HG03159 (cell line): ENCODE data around the gene RCAN1.
A peak's percentile ranks its signal among the peaks of the same experiment; 100 is the strongest.
"Not testable (repeated sequence)": the region's sequence is repeated elsewhere in the genome, so short reads cannot be mapped to it uniquely, and the experiment has no call there.

Source experiments
- ATAC-seq: cut with Tn5 transposase; IDR thresholded peaks from one replicate; pipeline ENCODE4 v1.9.1; 2021; ENCODE audit warnings: mild to moderate bottlenecking, moderate library complexity; ENCODE audit not compliant: unreplicated experiment

Gene RCAN1

DNA sequence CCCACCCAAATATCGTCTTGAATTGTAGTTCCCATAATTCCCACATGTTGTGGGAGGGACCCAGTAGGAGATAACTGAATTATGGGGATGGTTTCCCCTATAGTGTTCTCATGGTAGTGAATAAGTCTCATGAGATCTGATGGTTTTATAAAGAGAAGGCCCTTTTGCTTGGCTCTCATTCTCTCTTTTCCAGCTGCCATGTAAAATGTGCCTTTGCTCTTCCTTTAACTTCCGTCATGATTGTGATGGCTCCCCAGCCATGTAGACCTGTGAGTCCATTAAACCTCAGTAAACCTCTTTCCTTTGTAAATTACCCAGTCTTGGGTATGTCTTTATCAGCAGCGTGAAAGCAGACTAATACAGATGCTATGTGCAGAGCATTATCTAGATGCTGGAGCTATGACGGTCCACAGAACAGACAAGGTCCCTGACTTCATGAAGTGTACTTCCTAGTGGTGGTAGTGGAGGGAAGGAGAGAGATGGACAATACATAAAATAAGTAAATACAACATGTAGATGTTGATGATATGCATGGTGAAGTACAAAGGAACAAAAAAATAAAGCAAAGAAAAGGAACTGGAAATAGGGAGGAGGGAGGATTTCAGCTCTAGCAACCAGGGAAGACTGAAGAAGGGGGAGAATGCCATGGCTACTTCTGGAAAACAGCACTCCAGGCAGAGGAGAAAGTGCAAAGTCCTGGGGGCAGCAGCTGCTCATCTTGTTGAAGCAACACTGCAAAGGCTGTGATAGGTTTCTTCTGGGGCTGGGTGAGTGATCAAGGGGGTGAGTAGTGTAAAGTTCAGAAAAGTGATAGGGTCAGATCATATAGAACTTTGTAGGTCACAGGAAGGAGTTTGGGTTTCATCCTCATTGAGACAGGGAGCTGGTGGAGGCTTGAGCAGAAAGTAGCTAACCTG, 6.8 kb upstream of the RCAN1 start:
- no peak for ATAC-seq

DNA sequence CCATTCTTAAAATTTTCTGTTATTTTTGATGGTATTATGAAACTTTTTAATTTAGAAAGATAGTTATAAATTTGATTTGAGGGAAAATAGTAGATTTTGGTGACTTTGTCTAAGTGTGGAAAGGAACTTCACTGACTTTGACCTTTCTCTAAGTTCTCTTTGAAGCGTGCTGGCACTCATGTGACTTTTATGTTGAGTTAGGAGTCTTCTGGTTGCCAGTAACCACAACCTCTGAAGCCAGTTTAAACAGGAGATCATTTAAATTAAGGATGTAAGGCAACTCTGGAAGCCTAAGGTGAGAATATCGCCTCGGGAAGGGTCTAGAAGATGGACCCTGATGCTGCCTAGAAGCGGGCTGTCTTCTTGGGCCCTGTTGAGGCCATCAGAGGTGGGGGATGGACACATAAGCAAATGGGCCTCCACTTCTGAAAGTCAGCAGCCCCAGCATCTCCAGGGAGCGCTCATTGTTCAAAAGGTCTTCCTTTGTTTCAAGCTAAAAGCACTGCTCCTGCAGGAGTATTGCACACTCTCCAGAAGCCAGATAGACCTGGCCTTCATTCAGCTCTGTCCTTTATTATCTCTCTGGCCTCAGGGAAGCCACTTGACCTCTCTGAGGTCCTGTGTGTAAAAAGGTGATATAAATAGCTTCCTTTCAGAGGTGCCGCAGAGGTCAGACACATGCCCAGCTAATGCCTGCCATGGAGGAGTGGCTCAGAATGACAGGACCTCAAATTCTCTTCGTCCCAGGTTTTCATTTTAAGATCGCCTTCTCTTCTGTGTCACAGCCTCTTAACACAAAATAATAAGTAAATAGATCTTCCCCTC, 5.1 kb upstream of the RCAN1 start:
- no peak for ATAC-seq

- ATAC-seq, result no peak
Observed at GRCh38 chr21:34618941-34619340, 4.0 kb upstream of the RCAN1 start.

- ATAC-seq, result no peak
Observed at GRCh38 chr21:34617753-34618339, 2.9 kb upstream of the RCAN1 start.

DNA sequence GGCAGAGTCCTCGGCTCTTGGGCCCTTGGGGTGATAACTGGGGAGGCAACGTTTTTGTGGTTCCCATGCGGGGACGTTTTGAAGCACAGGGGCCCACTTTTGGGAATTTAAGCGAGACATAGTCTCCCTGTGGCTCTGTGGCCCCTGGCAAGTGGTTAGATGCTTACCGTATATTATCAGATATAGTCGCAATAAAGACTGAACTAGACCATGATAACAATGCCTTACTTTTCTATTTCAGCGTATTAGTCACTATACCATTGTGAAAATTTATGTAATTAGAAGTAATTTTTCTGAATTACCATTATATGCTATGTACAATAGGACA, 538 bp upstream of the RCAN1 start:
- ATAC-seq, result no peak

- ATAC-seq, result no peak
Observed at GRCh38 chr21:34613679-34614627, 960 bp downstream of the RCAN1 start.

- no peak for ATAC-seq
Observed at GRCh38 chr21:34612557-34612956, 2.4 kb downstream of the RCAN1 start.

GRCh38 chr21:34612056-34612455, 2.9 kb downstream of the RCAN1 start:
- no peak for ATAC-seq

GRCh38 chr21:34611528-34611927, 3.4 kb downstream of the RCAN1 start:
- no peak for ATAC-seq

- no peak for ATAC-seq
Observed at GRCh38 chr21:34609933-34610549, 4.9 kb downstream of the RCAN1 start.

GRCh38 chr21:34609244-34609932, 5.5 kb downstream of the RCAN1 start:
- ATAC-seq, result no peak

GRCh38 chr21:34607376-34607775, 7.5 kb downstream of the RCAN1 start:
- ATAC-seq, result not testable (repeated sequence)

DNA sequence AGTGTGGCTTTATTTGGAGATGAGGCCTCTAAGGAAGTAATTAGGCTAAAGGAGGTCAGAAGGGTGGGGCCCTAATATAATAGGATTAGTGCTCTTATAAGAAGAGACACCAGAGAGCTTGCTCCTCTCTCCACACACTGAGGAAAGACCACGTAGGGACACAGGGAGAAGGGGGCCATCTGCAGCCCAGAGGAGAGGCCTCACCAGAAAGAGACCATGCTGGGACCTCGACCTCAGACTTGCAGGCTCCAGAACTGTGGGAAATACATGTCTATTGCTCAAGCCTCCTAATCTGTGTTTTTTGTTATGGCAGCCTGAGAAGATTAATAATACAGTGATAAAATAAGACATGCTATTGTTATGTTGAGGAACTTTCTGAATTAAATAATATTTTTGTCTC, 8.3 kb downstream of the RCAN1 start:
- ATAC-seq, result no peak

- no peak for ATAC-seq
Observed at GRCh38 chr21:34606051-34606450, 8.9 kb downstream of the RCAN1 start.

DNA sequence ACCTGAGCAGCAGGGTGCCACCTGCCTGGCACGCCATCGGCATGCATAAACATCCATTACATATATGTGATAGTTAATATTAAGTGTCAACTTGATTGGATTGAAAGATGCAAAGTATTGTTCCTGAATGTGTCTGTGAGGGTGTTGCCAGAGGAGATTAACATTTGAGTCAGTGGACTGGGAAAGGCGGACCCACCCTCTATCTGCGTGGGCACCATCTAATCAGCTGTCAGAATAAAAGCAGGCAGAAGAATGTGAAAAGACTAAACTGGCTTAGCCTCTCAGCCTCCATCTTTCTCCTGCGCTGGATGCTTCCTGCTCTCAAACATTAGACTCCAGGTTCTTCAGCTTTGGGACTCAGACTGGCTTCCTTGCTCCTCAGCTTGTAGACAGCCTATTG, 10.0 kb downstream of the RCAN1 start:
- not testable (repeated sequence) for ATAC-seq

GRCh38 chr21:34604556-34604955, 10.4 kb downstream of the RCAN1 start:
- no peak for ATAC-seq

DNA sequence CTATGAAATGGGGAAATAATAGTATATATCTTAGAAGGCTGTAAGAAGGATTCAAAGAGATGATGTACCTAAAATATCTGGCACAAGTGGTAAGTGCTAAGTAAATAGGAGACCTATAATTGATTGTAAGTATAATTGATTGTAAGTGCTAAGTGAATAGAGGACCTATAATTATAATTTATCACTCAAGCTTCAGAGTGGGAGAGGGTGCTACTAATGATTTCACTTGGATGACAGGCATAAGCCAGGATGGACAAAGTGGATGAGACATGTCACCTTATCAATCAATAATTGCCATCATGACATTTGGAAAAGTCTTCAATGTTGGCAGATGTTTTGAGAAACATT, 11.2 kb downstream of the RCAN1 start:
- ATAC-seq, result no peak

- ATAC-seq, result peak; percentile 75
Observed at GRCh38 chr21:34603002-34603709, 11.8 kb downstream of the RCAN1 start.

DNA sequence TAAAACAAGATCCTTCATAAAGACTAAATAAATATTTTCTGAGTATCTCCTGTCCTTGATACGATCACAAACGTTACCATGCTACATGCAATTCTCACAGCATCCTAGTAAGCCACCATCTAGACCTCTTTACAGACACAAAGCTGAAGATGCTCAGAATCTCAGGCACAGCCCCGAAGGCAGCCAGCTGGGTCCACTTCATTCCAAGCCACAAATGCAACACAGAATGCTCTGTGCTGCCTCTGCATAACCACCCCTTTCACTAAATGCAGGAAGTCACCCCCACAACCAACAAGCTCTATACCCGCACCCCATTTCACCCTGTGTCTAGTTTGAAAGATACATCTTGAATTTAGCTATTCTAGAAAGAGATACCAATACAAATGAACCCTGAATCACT, 12.9 kb downstream of the RCAN1 start:
- ATAC-seq, result no peak
